ENCODE results near the gene FRYL.

- TF ChIP-seq POLR2A (IDR thresholded peaks at IDR 0.05; ENCODE audit: control extremely low read depth in 1 of 2, low read depth in 2 of 2, low read length in 2 of 2), result no peak
- TF ChIP-seq SIN3A (conservative IDR thresholded peaks at IDR 0.05 in 1 of 2, IDR thresholded peaks at IDR 0.05 in 1 of 2; ENCODE audit: low read depth in 1 of 2, low read length in 2 of 2), result no peak
- no peak for TF ChIP-seq TEAD4 (IDR thresholded peaks at IDR 0.05; ENCODE audit: low read depth, low read length)
- TF ChIP-seq CTCF (IDR thresholded peaks at IDR 0.05; ENCODE audit: control extremely low read depth in 1 of 3, insufficient read depth in 1 of 3, low read depth in 1 of 3, low read length in 3 of 3), result no peak
- no peak for TF ChIP-seq NRF1 (IDR thresholded peaks at IDR 0.05; ENCODE audit: low read depth, low read length)
- TF ChIP-seq POLR2AphosphoS5 (IDR thresholded peaks at IDR 0.05; ENCODE audit: low read depth, low read length), result no peak
- no peak for TF ChIP-seq GTF2F1 (IDR thresholded peaks at IDR 0.05; ENCODE audit: borderline replicate concordance, low read depth, low read length)
- TF ChIP-seq MAFK (IDR thresholded peaks at IDR 0.05; ENCODE audit: low read depth, low read length), result no peak
- TF ChIP-seq RAD21 (IDR thresholded peaks at IDR 0.05 in 1 of 2, conservative IDR thresholded peaks at IDR 0.05 in 1 of 2; ENCODE audit: low read depth in 2 of 2, low read length in 2 of 2), result no peak
- TF ChIP-seq EP300 (IDR thresholded peaks at IDR 0.05; ENCODE audit: borderline replicate concordance in 1 of 2, low read depth in 2 of 2, low read length in 2 of 2), result no peak
- TF ChIP-seq KDM5A (IDR thresholded peaks at IDR 0.05; ENCODE audit: low read length), result no peak
- no peak for TF ChIP-seq EZH2 (IDR thresholded peaks at IDR 0.05; ENCODE audit: low read depth, low read length, severe bottlenecking)
- TF ChIP-seq YY1 (IDR thresholded peaks at IDR 0.05; ENCODE audit: low read depth, low read length), result no peak
- TF ChIP-seq RBBP5 (IDR thresholded peaks at IDR 0.05; ENCODE audit: borderline replicate concordance, low read depth, low read length), result no peak
Measured at GRCh38 chr4:48604041-48604440, 176.0 kb downstream of the FRYL start.

Measured in H1 (cell line).